ENCODE measurements around the gene GPRIN2. TPM values are rescaled to one million over a fixed set of nuclear protein-coding genes. Genes with fewer than 3 reads are reported as not detected.
"Not testable (repeated sequence)": the region's sequence is repeated elsewhere in the genome, so short reads cannot be mapped to it uniquely, and the experiment has no call there.

GPRIN2 gene
- total and polyA plus RNA-seq, 2 of the 8 experiments (the other 6 are each of a cell fraction or from before 2014, with no cell fraction given), result 14.3 to 18.6 TPM

- H2BK15ac ChIP-seq (ENCODE audit: low read length); H3K79me2 ChIP-seq (ENCODE audit: control insufficient read depth in 1 of 2, insufficient read depth in 2 of 2, low read length in 2 of 2); H2BK120ac ChIP-seq (replicated peaks; ENCODE audit: low read depth, low read length); H2BK20ac ChIP-seq (ENCODE audit: low read length); H3K4me1 ChIP-seq (replicated peaks in 1 of 4; ENCODE audit: control insufficient read depth in 3 of 4, insufficient read depth in 4 of 4, low read length in 3 of 4); H3K56ac ChIP-seq (replicated peaks; ENCODE audit: insufficient read length, low read depth, low read length); H2BK5ac ChIP-seq (ENCODE audit: low read depth, low read length); H3K23me2 ChIP-seq (ENCODE audit: low read depth, low read length); H3K9me3 ChIP-seq (ENCODE audit: insufficient read depth in 2 of 2, low read depth in 1 of 2, low read length in 1 of 2); H4K91ac ChIP-seq (replicated peaks; ENCODE audit: insufficient read length, low read length); H3K14ac ChIP-seq (ENCODE audit: insufficient read length); H4K8ac ChIP-seq (ENCODE audit: extremely low read depth, insufficient read depth, low read length); FAIRE-seq; H3K18ac ChIP-seq (ENCODE audit: extremely low read depth, low read length); H3K9ac ChIP-seq (replicated peaks in 1 of 4; ENCODE audit: extremely low read depth in 1 of 4, low read depth in 3 of 4, low read length in 3 of 4); H3K4me3 ChIP-seq (ENCODE audit: extremely low read depth in 1 of 4, insufficient read depth in 2 of 4, low read depth in 3 of 4, low read length in 4 of 4); H3K4ac ChIP-seq (replicated peaks; ENCODE audit: insufficient read length, low read depth, low read length); CTCF ChIA-PET (ENCODE audit: partially characterized antibody); H2BK12ac ChIP-seq (ENCODE audit: low read depth, low read length); DNase-seq (ENCODE audit: low read depth in 1 of 2, low spot score in 2 of 2); POLR2A ChIA-PET (ENCODE audit: partially characterized antibody); H3K23ac ChIP-seq (ENCODE audit: insufficient read length); H4K5ac ChIP-seq (ENCODE audit: insufficient read length, low read depth, low read length); H3K79me1 ChIP-seq (ENCODE audit: low read depth, low read length); H3K4me2 ChIP-seq (ENCODE audit: insufficient read depth in 1 of 2, low read depth in 2 of 2, low read length in 2 of 2); H2AFZ ChIP-seq (ENCODE audit: low read length); H4K20me1 ChIP-seq (replicated peaks in 1 of 2; ENCODE audit: control insufficient read depth in 1 of 2, insufficient read depth in 2 of 2, low read length in 2 of 2); H2AK5ac ChIP-seq (ENCODE audit: low read depth, low read length); H3K36me3 ChIP-seq (ENCODE audit: control insufficient read depth in 2 of 4, insufficient read depth in 4 of 4, low read length in 3 of 4); H3K27ac ChIP-seq (ENCODE audit: low read depth, low read length); H3K27me3 ChIP-seq (replicated peaks in 1 of 4; ENCODE audit: control insufficient read depth in 3 of 4, extremely low read depth in 1 of 4, insufficient read depth in 3 of 4, low read length in 3 of 4): not testable (repeated sequence)
- 57% methylated on average over 3 of the region's 4 CpGs; no CpG with 5 or more reads in 1 of the 2 experiments for WGBS, 2 experiments (ENCODE audit: extremely low coverage in 1 of 2, insufficient coverage in 1 of 2, insufficient read length in 1 of 2, insufficient replicate concordance in 2 of 2, low coverage in 1 of 2, low lambda C conversion rate in 2 of 2, missing lambda C conversion rate in 1 of 2)
Observed at GRCh38 chr10:46572765-46573164, 16.3 kb upstream of the GPRIN2 start.

GRCh38 chr10:46570655-46571054 lies 14.2 kb upstream of the GPRIN2 start:
- H3K9me3 ChIP-seq (ENCODE audit: insufficient read depth in 2 of 2, low read depth in 1 of 2, low read length in 1 of 2); H3K4me2 ChIP-seq (ENCODE audit: insufficient read depth in 1 of 2, low read depth in 2 of 2, low read length in 2 of 2); POLR2A ChIA-PET (ENCODE audit: partially characterized antibody); H2AFZ ChIP-seq (ENCODE audit: low read length); H3K27me3 ChIP-seq (replicated peaks in 1 of 4; ENCODE audit: control insufficient read depth in 3 of 4, extremely low read depth in 1 of 4, insufficient read depth in 3 of 4, low read length in 3 of 4); H4K8ac ChIP-seq (ENCODE audit: extremely low read depth, insufficient read depth, low read length); H3K9ac ChIP-seq (replicated peaks in 1 of 4; ENCODE audit: extremely low read depth in 1 of 4, low read depth in 3 of 4, low read length in 3 of 4); H3K23ac ChIP-seq (ENCODE audit: insufficient read length); H3K23me2 ChIP-seq (ENCODE audit: low read depth, low read length); H3K79me2 ChIP-seq (ENCODE audit: control insufficient read depth in 1 of 2, insufficient read depth in 2 of 2, low read length in 2 of 2); H3K4me1 ChIP-seq (replicated peaks in 1 of 4; ENCODE audit: control insufficient read depth in 3 of 4, insufficient read depth in 4 of 4, low read length in 3 of 4); H2BK20ac ChIP-seq (ENCODE audit: low read length); H2BK15ac ChIP-seq (ENCODE audit: low read length); H4K5ac ChIP-seq (ENCODE audit: insufficient read length, low read depth, low read length); H2BK12ac ChIP-seq (ENCODE audit: low read depth, low read length); H2BK120ac ChIP-seq (replicated peaks; ENCODE audit: low read depth, low read length); H4K20me1 ChIP-seq (replicated peaks in 1 of 2; ENCODE audit: control insufficient read depth in 1 of 2, insufficient read depth in 2 of 2, low read length in 2 of 2); CTCF ChIA-PET (ENCODE audit: partially characterized antibody); H2AK5ac ChIP-seq (ENCODE audit: low read depth, low read length); H2BK5ac ChIP-seq (ENCODE audit: low read depth, low read length); H3K27ac ChIP-seq (ENCODE audit: low read depth, low read length); H3K14ac ChIP-seq (ENCODE audit: insufficient read length); H3K18ac ChIP-seq (ENCODE audit: extremely low read depth, low read length); H3K36me3 ChIP-seq (ENCODE audit: control insufficient read depth in 2 of 4, insufficient read depth in 4 of 4, low read length in 3 of 4); DNase-seq (ENCODE audit: low read depth in 1 of 2, low spot score in 2 of 2); H3K56ac ChIP-seq (replicated peaks; ENCODE audit: insufficient read length, low read depth, low read length); FAIRE-seq; H3K4me3 ChIP-seq (ENCODE audit: extremely low read depth in 1 of 4, insufficient read depth in 2 of 4, low read depth in 3 of 4, low read length in 4 of 4); H4K91ac ChIP-seq (replicated peaks; ENCODE audit: insufficient read length, low read length); H3K79me1 ChIP-seq (ENCODE audit: low read depth, low read length); H3K4ac ChIP-seq (replicated peaks; ENCODE audit: insufficient read length, low read depth, low read length): not testable (repeated sequence)
- no CpG with 5 or more reads among the region's 2 CpGs for WGBS, 2 experiments (ENCODE audit: extremely low coverage in 1 of 2, insufficient coverage in 1 of 2, insufficient read length in 1 of 2, insufficient replicate concordance in 2 of 2, low coverage in 1 of 2, low lambda C conversion rate in 2 of 2, missing lambda C conversion rate in 1 of 2)
